Sigmoid colon (tissue), 4 donors: ENCODE results near the gene LIMS2.

Source experiments
- CTCF ChIP-seq, 4 experiments: fragments of 450-650 bp in 3 of 4; fragments of 200-600 bp in 1 of 4; IDR thresholded peaks; one replicate each; pipeline ENCODE4 v1.5.1; 2016 to 2019; ENCODE audit warnings: antibody characterized with exemption in 4 of 4, mild to moderate bottlenecking in 3 of 4, moderate library complexity in 2 of 4
- EP300 ChIP-seq, 4 donors: sonication (generic); formaldehyde crosslinking; IDR thresholded peaks; one replicate each; pipeline ENCODE4 v1.6.1; 2017; ENCODE audit warnings: antibody characterized with exemption in 4 of 4
- POLR2A ChIP-seq, 2 donors: fragments of 450-650 bp; IDR thresholded peaks; one replicate each; pipeline ENCODE4 v1.6.1; 2016; ENCODE audit warnings: antibody characterized with exemption in 2 of 2, mild to moderate bottlenecking in 2 of 2, moderate library complexity in 2 of 2
- POLR2AphosphoS5 ChIP-seq, 4 donors: sonication (generic); formaldehyde crosslinking; IDR thresholded peaks; one replicate each; pipeline ENCODE4 v1.6.1; 2017; ENCODE audit warnings: antibody characterized with exemption in 4 of 4

GRCh38 chr2:127630096-127630863 is 45.0 kb downstream of the LIMS2 start:
- peak in 2 of 4 donors; percentile 52 to 73 for TF ChIP-seq POLR2AphosphoS5 (IDR thresholded peaks at IDR 0.05)
- no peak for TF ChIP-seq EP300 (IDR thresholded peaks at IDR 0.05)
- no peak for TF ChIP-seq CTCF (IDR thresholded peaks at IDR 0.05)
- no peak for TF ChIP-seq POLR2A (IDR thresholded peaks at IDR 0.05)
